KMS-11 (cell line): ENCODE measurements around the gene SLC10A7.

Source experiments
- H2AFZ ChIP-seq: fragments of 200-600 bp; sonication (generic); 2 replicates; pipeline ENCODE4 v1.6.1; 2016; ENCODE audit warnings: antibody characterized with exemption, mixed run types, low read depth
- H3K27ac ChIP-seq: fragments of 200-600 bp; sonication (generic); 2 replicates; pipeline ENCODE4 v1.6.1; 2016; ENCODE audit warnings: mild to moderate bottlenecking, mixed run types
- H3K27me3 ChIP-seq: fragments of 200-600 bp; sonication (generic); 2 replicates; pipeline ENCODE4 v1.6.1; 2017; ENCODE audit warnings: mild to moderate bottlenecking, low read depth, mixed run types, moderate library complexity; ENCODE audit not compliant: insufficient read depth
- H3K36me3 ChIP-seq: fragments of 200-600 bp; sonication (generic); 2 replicates; pipeline ENCODE4 v1.6.1; 2017; ENCODE audit warnings: mild to moderate bottlenecking, mixed run types; ENCODE audit not compliant: insufficient read depth
- H3K4me1 ChIP-seq: fragments of 200-600 bp; sonication (generic); 2 replicates; pipeline ENCODE4 v1.6.1; 2016; ENCODE audit warnings: mild to moderate bottlenecking, low read depth, mixed run types; ENCODE audit not compliant: poor library complexity, severe bottlenecking
- H3K4me2 ChIP-seq: fragments of 200-600 bp; sonication (generic); 2 replicates; pipeline ENCODE4 v1.7.0; 2016; ENCODE audit warnings: mild to moderate bottlenecking, mixed run types
- H3K4me3 ChIP-seq: fragments of 200-600 bp; sonication (generic); IDR thresholded peaks from 2 replicates; pipeline ENCODE4 v1.6.1; 2017; ENCODE audit warnings: low read depth, low read length, mixed read lengths; ENCODE audit not compliant: insufficient read depth
- H3K79me2 ChIP-seq: fragments of 200-600 bp; sonication (generic); 2 replicates; pipeline ENCODE4 v1.6.1; 2016; ENCODE audit warnings: low read depth, mixed run types; ENCODE audit not compliant: insufficient read depth
- H3K9ac ChIP-seq: fragments of 200-600 bp; sonication (generic); 2 replicates; pipeline ENCODE4 v1.6.1; 2016; ENCODE audit warnings: mild to moderate bottlenecking, mixed run types
- H4K20me1 ChIP-seq: fragments of 200-600 bp; sonication (generic); 2 replicates; pipeline ENCODE4 v1.6.1; 2016; ENCODE audit warnings: mild to moderate bottlenecking, mixed run types; ENCODE audit not compliant: insufficient read depth
- CTCF ChIP-seq: fragments of 200-600 bp; sonication (generic); conservative IDR thresholded peaks from 2 replicates; pipeline ENCODE4 v1.6.1; 2017; ENCODE audit warnings: low read depth, mild to moderate bottlenecking, antibody characterized with exemption, low read length, moderate library complexity, mixed read lengths

The SLC10A7 gene

GRCh38 chr4:146334862-146335449 lies 186.8 kb downstream of the SLC10A7 start:
- Histone ChIP-seq H3K36me3 (no peaks in the 10 kb centered on the region), H2AFZ (no peak overlapping the region), H3K4me2 (peak overlapping the region; percentile 44; the same call in 1 of the 2 replicates), H3K4me3 (no peak overlapping the region), H3K27ac (no peak overlapping the region), H3K4me1 (peaks cover 41% of the 10 kb centered on the region), H3K9ac (no peak overlapping the region), H3K79me2 (no peaks in the 10 kb centered on the region), H3K27me3 (no peaks in the 10 kb centered on the region), H4K20me1 (no peaks in the 10 kb centered on the region)
- TF ChIP-seq CTCF = no peak

GRCh38 chr4:146333895-146334262 lies 187.9 kb downstream of the SLC10A7 start:
- peaks cover 37% of the 10 kb centered on the region for H3K4me1 ChIP-seq
- H3K4me2 ChIP-seq = peak overlapping the region; percentile 44
- H3K9ac ChIP-seq = no peak overlapping the region

GRCh38 chr4:146333187-146333894 lies 188.4 kb downstream of the SLC10A7 start:
- H3K4me2 ChIP-seq = peak overlapping the region; percentile 44
- no peaks in the 10 kb centered on the region for H3K27me3 ChIP-seq
- H2AFZ ChIP-seq = no peak overlapping the region
- H3K27ac ChIP-seq = peak overlapping the region; percentile 8; the same call in 1 of the 2 replicates
- peaks cover 32% of the 10 kb centered on the region for H3K4me1 ChIP-seq
- no peaks in the 10 kb centered on the region for H3K79me2 ChIP-seq
- TF ChIP-seq CTCF = no peak
- no peaks in the 10 kb centered on the region for H3K36me3 ChIP-seq
- H4K20me1 ChIP-seq = no peaks in the 10 kb centered on the region
- H3K4me3 ChIP-seq = no peak overlapping the region
- H3K9ac ChIP-seq = no peak overlapping the region

More at GRCh38 chr4:146333895-146334262, 187.9 kb downstream of the SLC10A7 start:
- Histone ChIP-seq H3K79me2 (no peaks in the 10 kb centered on the region), H3K4me3 (no peak overlapping the region), H4K20me1 (no peaks in the 10 kb centered on the region), H3K27me3 (no peaks in the 10 kb centered on the region), H3K36me3 (no peaks in the 10 kb centered on the region), H3K27ac (peak overlapping the region; percentile 8; the same call in 1 of the 2 replicates), H2AFZ (no peak overlapping the region)
- TF ChIP-seq CTCF = no peak

DNA sequence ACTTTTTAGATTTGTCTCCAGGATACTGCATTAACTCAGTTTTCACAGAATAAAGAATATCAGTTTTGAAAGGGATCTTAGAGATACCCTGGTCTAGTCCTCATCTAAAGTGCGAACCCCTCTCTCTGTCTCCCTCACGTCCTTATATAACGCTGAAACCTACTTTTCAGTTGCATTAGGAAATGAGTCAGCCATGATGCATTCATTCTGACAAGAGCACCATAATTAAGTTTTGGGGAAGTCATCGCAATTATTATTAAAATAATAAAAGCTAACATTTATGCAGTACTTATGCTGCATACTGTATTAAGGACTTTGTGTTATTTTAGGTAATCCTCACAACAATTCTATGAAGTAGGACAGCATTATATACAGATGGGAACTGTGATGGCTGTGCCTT lies 191.3 kb downstream of the SLC10A7 start:
- H3K4me2 ChIP-seq = no peak overlapping the region
- no peaks in the 10 kb centered on the region for H3K36me3 ChIP-seq
- no peak overlapping the region for H3K27ac ChIP-seq
- H2AFZ ChIP-seq = no peak overlapping the region
- H3K27me3 ChIP-seq = no peaks in the 10 kb centered on the region
- no peak overlapping the region for H3K9ac ChIP-seq
- no peak overlapping the region for H3K4me3 ChIP-seq
- peaks cover 22% of the 10 kb centered on the region for H3K4me1 ChIP-seq
- H3K79me2 ChIP-seq = no peaks in the 10 kb centered on the region
- TF ChIP-seq CTCF = no peak
- no peaks in the 10 kb centered on the region for H4K20me1 ChIP-seq
